Panc1 (cell line): ENCODE measurements around the gene PAX2. TPM values are rescaled to one million over a fixed set of nuclear protein-coding genes. Genes with fewer than 3 reads are reported as not detected.

Experiments used
- ATAC-seq: fragments of 200-7000 bp; cut with Tn5 transposase; 2 replicates; pipeline ENCODE4 v1.9.1; 2020; ENCODE audit warnings: mild to moderate bottlenecking, moderate library complexity
- BruUV-seq: library from RNA; stranded (reverse); fragments of 400-500 nt; replicated peaks from 2 replicates; lab custom pipeline; 2021; lab: Mats Ljungman, UMichigan
- CTCF ChIA-PET: fragments of 300-600 bp; sonication (Branson Sonifier 250); formaldehyde crosslinking; loops from one replicate; lab custom pipeline; 2022; ENCODE audit warnings: antibody characterized with exemption; lab: Charles Lee
- POLR2A ChIA-PET: fragments of 300-600 bp; sonication (Branson Sonifier 250); formaldehyde crosslinking; loops from one replicate; lab custom pipeline; 2022; ENCODE audit warnings: antibody characterized with exemption; lab: Charles Lee
- DNase-seq: peaks from one replicate; pipeline ENCODE4 v3.0.0-alpha.2; 2010; ENCODE audit warnings: low read depth, low spot score
- H3K27ac ChIP-seq: 2 replicates; pipeline ENCODE4 v1.5.1; 2011; ENCODE audit warnings: mild to moderate bottlenecking, low read length, inconsistent platforms
- H3K27me3 ChIP-seq: fragments of 200-500 bp; sonication (Bioruptor generic); 2 replicates; pipeline ENCODE4 v1.6.0; 2014; ENCODE audit warnings: low read length, inconsistent platforms; ENCODE audit not compliant: control insufficient read depth, insufficient read depth
- H3K36me3 ChIP-seq: fragments of 200-500 bp; sonication (Bioruptor generic); 2 replicates; pipeline ENCODE4 v1.5.1; 2014; ENCODE audit warnings: inconsistent platforms, mild to moderate bottlenecking, low read length, moderate library complexity; ENCODE audit not compliant: control insufficient read depth, insufficient read depth
- H3K4me1 ChIP-seq: 2 replicates; pipeline ENCODE4 v1.5.1; 2011; ENCODE audit warnings: inconsistent platforms, mild to moderate bottlenecking, low read length, moderate library complexity; ENCODE audit not compliant: control insufficient read depth, insufficient read depth
- H3K4me3 ChIP-seq, 2 experiments: 2 replicates each; pipeline ENCODE4 v1.5.1; 2011 to 2012; ENCODE audit warnings: low read depth in 2 of 2, low read length in 2 of 2, mild to moderate bottlenecking in 2 of 2, inconsistent platforms in 1 of 2, moderate library complexity in 1 of 2
- H3K9me3 ChIP-seq: fragments of 200-500 bp; sonication (Bioruptor generic); 2 replicates; pipeline ENCODE4 v1.5.1; 2014; ENCODE audit warnings: low read depth, mild to moderate bottlenecking, inconsistent platforms, low read length, moderate library complexity; ENCODE audit not compliant: control insufficient read depth, insufficient read depth
- POLR2AphosphoS5 ChIP-seq: IDR thresholded peaks from 2 replicates; pipeline ENCODE4 v1.6.1; 2012; ENCODE audit warnings: mild to moderate bottlenecking, low read depth, low read length, moderate library complexity
- REST ChIP-seq, 2 experiments: IDR thresholded peaks; 2 replicates each; pipeline ENCODE4 v1.6.1; 2011 to 2012; ENCODE audit warnings: low read depth in 2 of 2, control low read depth in 1 of 2, low read length in 1 of 2, mild to moderate bottlenecking in 1 of 2, moderate library complexity in 1 of 2; ENCODE audit not compliant: insufficient read depth in 1 of 2
- SIN3A ChIP-seq: IDR thresholded peaks from 2 replicates; pipeline ENCODE4 v1.6.1; 2012; ENCODE audit warnings: low read depth, mild to moderate bottlenecking, low read length, moderate library complexity, borderline replicate concordance; ENCODE audit not compliant: insufficient read depth
- TCF7L2 ChIP-seq: IDR thresholded peaks from 2 replicates; pipeline ENCODE4 v1.6.1; 2011; ENCODE audit warnings: mild to moderate bottlenecking, low read depth, low read length, inconsistent platforms
- in situ Hi-C: cut with HindIII; loops from 2 replicates; pipeline ENCODE4 v1.10.0; 2016; ENCODE audit warnings: low sequenced_read_pairs, low pct_unique_long_range_greater_than_20kb
- intact Hi-C: fragments of 100-400 bp; cut with micrococcal nuclease; formaldehyde crosslinking; loops from one replicate; pipeline ENCODE4 v1.10.0; 2022; ENCODE audit not compliant: unreplicated experiment
- total RNA-seq: library from RNA; stranded (reverse); gene quantifications from one replicate; pipeline ENCODE4 v1.2.1, GENCODE V29; 2021; ENCODE audit not compliant: unreplicated experiment
- TF ChIP-seq, protein P1 (sequence below): fragments of 450-650 bp; IDR thresholded peaks from 2 replicates; pipeline ENCODE4 v1.5.1; 2017; ENCODE audit warnings: mild to moderate bottlenecking

PAX2 gene
- total RNA-seq, 1 experiment from 2014 or later = 72.3 TPM

GRCh38 chr10:100736144-100736808 lies 9.1 kb upstream of the PAX2 start:
- H3K27me3 ChIP-seq = no peaks in the 10 kb centered on the region
- TF ChIP-seq TCF7L2 (0 out of 2 replicates have a peak, but pooled peaks have one; percentile 9), POLR2AphosphoS5 (peak; percentile 10; the same call in 1 of the 2 replicates), REST (IDR thresholded peaks at IDR 0.05; ENCODE audit: insufficient read depth in 1 of 2, low read depth in 2 of 2, low read length in 1 of 2) (no peak), SIN3A (no peak)
- TF ChIP-seq, protein P1, sequence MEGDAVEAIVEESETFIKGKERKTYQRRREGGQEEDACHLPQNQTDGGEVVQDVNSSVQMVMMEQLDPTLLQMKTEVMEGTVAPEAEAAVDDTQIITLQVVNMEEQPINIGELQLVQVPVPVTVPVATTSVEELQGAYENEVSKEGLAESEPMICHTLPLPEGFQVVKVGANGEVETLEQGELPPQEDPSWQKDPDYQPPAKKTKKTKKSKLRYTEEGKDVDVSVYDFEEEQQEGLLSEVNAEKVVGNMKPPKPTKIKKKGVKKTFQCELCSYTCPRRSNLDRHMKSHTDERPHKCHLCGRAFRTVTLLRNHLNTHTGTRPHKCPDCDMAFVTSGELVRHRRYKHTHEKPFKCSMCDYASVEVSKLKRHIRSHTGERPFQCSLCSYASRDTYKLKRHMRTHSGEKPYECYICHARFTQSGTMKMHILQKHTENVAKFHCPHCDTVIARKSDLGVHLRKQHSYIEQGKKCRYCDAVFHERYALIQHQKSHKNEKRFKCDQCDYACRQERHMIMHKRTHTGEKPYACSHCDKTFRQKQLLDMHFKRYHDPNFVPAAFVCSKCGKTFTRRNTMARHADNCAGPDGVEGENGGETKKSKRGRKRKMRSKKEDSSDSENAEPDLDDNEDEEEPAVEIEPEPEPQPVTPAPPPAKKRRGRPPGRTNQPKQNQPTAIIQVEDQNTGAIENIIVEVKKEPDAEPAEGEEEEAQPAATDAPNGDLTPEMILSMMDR = no peak
- peak overlapping the region; percentile 54 to 77 for H3K4me3 ChIP-seq
- in situ Hi-C loops (no loop called here), intact Hi-C loops (no loop called here)
- POLR2A ChIA-PET = no interaction called here
- CTCF ChIA-PET = no interaction called here
- no peak for DNase-seq
- 0 out of 2 replicates have a peak, but pooled peaks have one; percentile 2 for ATAC-seq
- BruUV-seq = TSS peak; percentile 41
- peak overlapping the region; percentile 99 for H3K27ac ChIP-seq
- no peaks in the 10 kb centered on the region for H3K36me3 ChIP-seq
- H3K4me1 ChIP-seq = peaks cover 61% of the 10 kb centered on the region
- H3K9me3 ChIP-seq = no peaks in the 10 kb centered on the region

GRCh38 chr10:100736809-100737354 lies 8.5 kb upstream of the PAX2 start:
- H3K9me3 ChIP-seq = no peaks in the 10 kb centered on the region
- H3K4me3 ChIP-seq = peak overlapping the region; percentile 54 to 77
- CTCF ChIA-PET = no interaction called here
- H3K36me3 ChIP-seq = no peaks in the 10 kb centered on the region
- in situ Hi-C loops = no loop called here
- intact Hi-C loops = no loop called here
- H3K4me1 ChIP-seq = peaks cover 58% of the 10 kb centered on the region
- H3K27ac ChIP-seq = peak overlapping the region; percentile 99
- no peaks in the 10 kb centered on the region for H3K27me3 ChIP-seq
- DNase-seq (no peak), ATAC-seq (no peak)
- BruUV-seq = no TSS peak
- POLR2A ChIA-PET = no interaction called here
- TF ChIP-seq POLR2AphosphoS5 = no peak
- no peak for TF ChIP-seq SIN3A
- no peak for TF ChIP-seq REST (IDR thresholded peaks at IDR 0.05; ENCODE audit: insufficient read depth in 1 of 2, low read depth in 2 of 2, low read length in 1 of 2)
- TF ChIP-seq, protein P1 = no peak
- no peak for TF ChIP-seq TCF7L2
